Lower leg skin (tissue), 3 donors: ENCODE results near the gene ZNF768.

Experiments
- CTCF ChIP-seq, 3 donors: fragments of 450-650 bp; IDR thresholded peaks; one replicate each; pipeline ENCODE4 v1.5.1; 2016; ENCODE audit warnings: antibody characterized with exemption in 3 of 3, mild to moderate bottlenecking in 3 of 3, moderate library complexity in 2 of 3
- POLR2A ChIP-seq, 2 donors: fragments of 450-650 bp; IDR thresholded peaks; one replicate each; pipeline ENCODE4 v1.6.1; 2016 to 2017; ENCODE audit warnings: antibody characterized with exemption in 2 of 2, mild to moderate bottlenecking in 1 of 2, moderate library complexity in 1 of 2

DNA sequence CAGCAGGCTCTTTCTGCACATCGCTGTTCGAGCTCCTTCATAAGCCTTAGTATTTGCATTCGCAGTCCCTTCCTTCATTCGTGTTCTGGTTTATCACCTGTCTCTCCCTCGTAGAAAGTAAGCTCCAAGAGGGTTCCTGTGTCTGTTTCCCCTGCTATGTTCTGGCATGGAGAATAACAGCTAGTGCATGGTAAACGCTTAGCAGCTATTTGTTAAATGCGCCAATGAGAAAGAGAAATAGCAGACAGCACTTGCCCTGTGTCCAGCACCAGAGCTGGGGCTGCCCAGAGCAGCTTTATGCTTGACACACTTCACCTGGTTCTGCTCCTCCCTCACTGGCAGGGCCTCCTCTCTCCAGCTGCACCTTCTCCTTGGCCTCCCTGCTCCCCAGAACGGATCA is 39.6 kb upstream of the ZNF768 start:
- TF ChIP-seq CTCF (IDR thresholded peaks at IDR 0.05) (no peak), POLR2A (IDR thresholded peaks at IDR 0.05) (no peak)
